ENCODE data around the gene IFT81.
A peak's percentile ranks its signal among the peaks of the same experiment; 100 is the strongest.
"Not testable (repeated sequence)": the region's sequence is repeated elsewhere in the genome, so short reads cannot be mapped to it uniquely, and the experiment has no call there.

The IFT81 gene

GRCh38 chr12:110211639-110212536 is 87.7 kb downstream of the IFT81 start:
- DNase-seq, result not testable (repeated sequence)

DNA sequence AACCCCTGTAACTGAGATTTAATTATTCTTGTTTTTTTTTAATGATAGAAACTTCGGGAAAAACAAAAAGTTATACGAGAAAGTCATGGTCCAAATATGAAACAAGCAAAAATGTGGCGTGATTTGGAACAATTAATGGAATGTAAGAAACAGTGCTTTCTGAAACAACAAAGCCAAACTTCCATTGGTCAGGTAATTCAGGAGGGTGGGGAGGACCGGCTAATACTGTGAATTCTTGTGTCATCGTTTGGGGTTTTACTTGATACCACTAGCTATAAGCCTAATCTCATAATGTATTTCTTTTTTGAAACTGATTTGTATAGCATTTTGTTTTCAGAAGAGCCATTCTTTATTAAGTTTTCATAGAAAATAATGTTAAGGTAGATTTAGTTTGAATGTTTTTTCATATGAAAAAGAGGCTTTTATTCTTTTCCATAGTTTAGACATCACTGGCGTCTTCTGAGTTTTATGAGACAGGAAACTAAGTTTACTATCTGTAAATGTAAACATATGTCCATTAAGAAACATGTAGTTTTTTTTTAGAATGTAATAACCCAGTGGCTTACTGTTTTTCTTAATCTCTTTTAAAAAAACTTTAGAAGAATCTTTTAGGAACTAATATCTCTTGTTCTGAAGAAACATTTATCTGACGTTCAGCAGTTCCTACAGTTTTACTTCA is 94.0 kb downstream of the IFT81 start:
- DNase-seq, result no peak

- DNase-seq, result no peak
These were observed 97.9 kb downstream of the IFT81 start for GRCh38 chr12:110222027-110222426.

- no peak for DNase-seq
These were observed 98.3 kb downstream of the IFT81 start for GRCh38 chr12:110222433-110222832.

DNA sequence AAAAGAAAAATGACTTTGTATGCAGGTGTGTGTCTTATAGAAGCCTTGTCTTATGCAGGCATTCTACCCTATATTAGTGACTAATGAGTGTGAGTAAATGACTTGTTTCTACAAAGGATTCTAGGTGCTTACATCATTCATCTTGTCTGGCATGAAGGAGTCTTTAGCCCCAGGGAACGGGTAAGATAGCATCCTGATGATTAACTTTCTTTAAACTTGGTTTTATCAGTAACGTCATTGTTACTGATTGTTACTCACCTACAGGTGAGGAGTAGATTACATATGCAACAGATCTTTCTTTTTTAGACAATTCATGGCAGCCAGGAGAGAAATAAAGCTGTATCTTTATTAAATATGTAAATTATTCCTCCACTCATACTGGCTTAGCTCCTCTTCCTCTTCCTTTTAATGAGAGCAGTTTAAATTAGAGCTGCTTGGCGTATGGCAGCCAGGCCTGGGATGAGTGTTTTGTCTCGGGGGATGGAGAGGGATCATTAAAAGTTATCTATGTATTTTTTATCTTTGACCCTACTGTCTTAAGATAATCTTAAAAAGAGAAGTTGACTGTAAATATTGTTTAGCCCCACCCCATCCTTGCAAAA is 99.7 kb downstream of the IFT81 start:
- DNase-seq, result no peak

DNA sequence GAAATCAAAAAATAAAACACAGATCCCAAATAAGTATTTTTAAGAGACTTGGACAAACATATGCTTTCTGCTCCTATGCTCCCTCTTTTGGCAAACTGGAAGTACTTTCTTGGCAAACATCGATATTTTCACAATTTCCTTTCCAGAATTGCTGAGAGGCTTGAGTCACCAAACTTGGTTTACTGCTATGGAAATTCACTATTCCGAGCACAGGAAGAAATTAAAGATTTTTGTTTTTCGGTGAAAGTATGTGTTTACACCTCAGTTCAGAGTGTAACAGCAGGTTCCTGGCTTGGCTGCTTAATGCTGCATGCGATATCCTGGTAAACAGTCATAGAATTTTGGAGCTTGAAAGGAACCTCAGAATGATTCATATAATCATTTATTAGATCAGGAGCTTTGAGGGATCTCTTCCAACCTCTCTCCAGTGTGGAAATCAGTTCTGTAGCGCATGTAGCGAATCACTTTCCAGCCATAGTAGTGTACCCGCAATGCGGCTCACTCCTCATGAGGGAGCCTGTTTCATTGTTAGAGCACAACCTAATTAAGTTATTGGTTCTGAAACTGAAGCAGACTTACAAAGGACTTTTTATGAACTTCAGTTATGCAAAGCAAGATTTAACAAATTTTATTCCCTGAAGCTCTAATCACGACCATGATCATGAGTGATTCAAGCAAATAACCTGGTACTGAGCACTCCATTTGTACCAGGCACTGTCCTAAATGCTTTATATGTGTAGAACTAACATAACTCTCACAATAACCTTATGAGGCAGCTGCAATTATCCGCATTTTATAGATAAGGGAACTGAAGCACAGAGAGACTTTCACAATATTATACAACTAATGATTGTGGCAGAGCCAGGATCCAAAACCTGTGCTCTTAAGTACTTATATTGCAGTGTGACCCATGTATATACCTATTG is 100.5 kb downstream of the IFT81 start:
- DNase-seq, result no peak

GRCh38 chr12:110227138-110227537 is 103.0 kb downstream of the IFT81 start:
- DNase-seq, result no peak

- not testable (repeated sequence) for DNase-seq
These were observed 104.2 kb downstream of the IFT81 start for GRCh38 chr12:110228348-110228747.

GRCh38 chr12:110228756-110229155 is 104.6 kb downstream of the IFT81 start:
- no peak for DNase-seq

DNA sequence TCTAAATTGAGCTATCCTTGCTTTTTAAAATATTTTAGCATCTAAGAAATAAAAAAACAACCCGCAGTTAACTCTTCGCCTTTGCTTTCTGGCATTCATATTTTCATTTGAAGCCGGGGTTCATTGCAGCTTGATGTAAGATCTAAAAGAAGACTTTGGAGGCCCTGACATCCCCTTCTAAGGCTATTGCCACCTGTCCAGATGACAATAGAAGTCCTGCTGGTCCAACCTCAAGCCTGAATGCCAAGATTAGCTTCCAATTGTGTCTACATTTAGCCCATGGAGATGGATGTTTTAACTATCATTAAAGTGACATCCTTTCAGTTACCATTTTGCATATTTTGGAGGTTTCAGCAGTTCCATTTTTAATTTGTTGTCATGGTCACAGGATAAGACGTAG is 105.3 kb downstream of the IFT81 start:
- DNase-seq, result no peak

- DNase-seq, result no peak
These were observed 106.5 kb downstream of the IFT81 start for GRCh38 chr12:110230655-110231054.

- no peak for DNase-seq
These were observed 109.2 kb downstream of the IFT81 start for GRCh38 chr12:110233212-110233903.

DNA sequence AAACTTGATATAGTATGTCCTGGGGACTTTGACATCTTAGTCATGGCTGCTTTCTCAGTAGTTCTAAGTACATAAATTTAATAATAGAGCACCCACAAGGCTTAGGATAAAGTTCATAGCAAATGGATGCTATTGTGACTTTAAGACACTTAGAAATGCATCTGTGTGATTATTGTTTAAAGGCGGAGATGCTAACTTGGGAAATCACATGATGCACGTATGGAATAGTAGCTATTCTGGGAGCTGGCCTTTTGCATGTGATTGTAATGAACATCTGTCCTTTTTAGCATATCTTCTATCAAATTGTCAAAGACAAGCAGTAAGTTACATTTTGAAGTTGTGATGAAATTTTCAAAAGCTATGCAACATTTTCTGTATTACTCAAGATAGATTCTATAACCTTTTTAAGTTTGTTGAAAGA is 110.2 kb downstream of the IFT81 start:
- no peak for DNase-seq

DNA sequence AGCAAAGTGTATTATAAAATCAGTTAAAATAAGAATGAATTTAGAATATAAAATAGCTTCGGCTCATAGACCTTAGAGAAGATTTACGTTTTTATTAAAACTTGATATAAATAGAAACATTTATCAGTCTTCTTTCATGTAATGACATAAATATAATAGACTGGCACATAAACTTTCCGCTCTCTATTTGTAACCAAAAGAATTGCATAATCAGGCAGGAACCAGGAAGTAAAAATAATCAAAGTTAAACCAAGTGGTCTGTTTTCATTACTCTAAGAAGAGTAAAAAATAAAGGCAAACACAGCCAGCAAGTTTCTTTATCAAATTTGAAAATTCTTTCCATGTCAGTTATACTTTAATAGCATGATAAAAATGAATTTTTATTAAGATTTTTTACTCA is 110.6 kb downstream of the IFT81 start:
- DNase-seq, result no peak

DNA sequence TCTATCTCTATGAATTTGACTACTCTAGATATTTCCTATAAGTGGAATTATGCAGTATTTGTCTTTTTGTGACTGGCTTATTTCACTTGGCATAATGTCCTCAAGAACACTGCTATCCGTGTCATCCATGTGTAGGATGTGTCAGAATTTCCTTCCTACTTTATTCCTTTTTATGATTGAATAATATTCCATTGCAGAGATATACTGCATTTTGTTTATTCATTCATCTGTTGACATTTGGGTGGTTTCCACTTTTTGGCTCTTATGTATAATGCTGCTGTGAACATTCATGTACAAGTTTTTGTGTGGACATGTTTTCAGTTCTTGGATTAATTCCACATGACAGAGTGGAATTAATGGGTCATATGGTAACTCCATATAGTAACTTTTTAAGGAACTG is 111.2 kb downstream of the IFT81 start:
- DNase-seq, result no peak

DNA sequence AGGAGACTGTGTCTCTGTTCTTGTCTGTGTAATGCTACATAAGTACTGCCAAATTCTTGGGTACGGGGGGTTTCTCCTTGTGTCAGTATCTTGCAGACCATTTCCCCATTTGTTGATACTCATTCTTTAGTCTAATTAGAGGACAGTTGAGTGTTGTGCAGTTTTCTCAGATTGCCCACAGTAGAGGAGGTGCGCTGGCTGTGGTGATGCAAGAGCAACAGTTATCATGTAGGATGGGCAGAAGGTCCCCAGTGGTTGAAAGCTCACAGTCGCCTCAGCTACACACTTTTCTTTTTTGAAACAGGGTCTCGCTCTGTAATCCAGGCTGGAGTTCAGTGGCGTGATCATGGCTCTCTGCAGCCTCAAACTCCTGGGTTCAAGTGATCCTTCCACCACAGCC is 119.1 kb downstream of the IFT81 start:
- DNase-seq, result no peak

- DNase-seq, result no peak
These were observed 120.2 kb downstream of the IFT81 start for GRCh38 chr12:110244372-110244771.

- DNase-seq, result no peak
These were observed 120.7 kb downstream of the IFT81 start for GRCh38 chr12:110244829-110245228.

DNA sequence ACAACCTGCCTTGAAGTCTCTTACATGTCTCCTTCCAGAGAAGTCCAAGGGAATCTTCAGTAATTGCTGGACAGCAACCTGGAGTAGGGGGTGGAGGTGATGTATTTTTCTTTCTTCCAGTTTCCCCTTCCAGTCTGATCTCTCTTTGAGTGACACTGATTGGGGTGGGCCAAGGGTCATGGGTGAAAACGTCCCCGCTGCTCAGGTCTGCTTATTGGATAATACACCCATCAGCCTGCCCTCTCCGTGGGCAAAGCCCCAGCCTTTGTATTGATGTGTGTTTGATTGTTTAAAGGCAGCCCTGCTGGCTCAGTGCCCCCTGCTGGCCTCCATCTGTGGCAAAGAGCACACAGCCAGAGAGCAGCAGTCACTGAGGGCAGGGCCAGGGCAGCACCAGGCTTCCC is 121.2 kb downstream of the IFT81 start:
- no peak for DNase-seq

DNA sequence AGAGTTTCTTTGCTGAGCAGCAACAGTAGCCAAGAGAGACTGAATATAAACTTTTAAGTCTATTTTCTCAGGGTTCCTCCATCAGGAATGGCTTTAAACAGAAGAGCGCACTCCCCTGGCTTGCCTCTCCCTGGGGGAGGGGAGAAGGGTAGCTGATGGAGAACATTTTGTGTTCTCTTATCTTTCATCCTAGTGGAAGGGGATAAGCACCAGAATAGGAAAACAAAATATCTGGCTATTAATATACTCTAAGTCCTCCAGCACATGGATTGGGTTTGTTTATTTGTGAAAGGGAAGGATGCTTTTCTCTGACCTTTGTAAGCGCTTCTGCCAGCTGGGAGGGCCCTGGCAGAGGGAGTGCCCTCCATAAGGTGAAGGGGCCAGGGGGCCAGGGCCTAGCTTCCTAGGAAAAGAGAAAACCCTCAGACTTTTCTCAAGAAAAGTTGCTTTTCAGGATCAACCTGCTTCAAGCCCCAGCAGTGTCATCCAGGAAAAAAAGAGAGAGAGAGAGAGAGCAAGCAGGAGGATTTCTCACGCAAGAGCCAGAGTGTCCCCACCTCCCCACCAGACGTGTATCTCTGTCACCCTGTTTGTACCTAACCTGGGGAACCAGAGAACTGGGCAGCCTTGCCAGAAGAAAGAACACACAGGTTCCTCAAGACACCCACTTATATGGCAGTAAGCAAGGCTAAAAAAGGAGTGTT is 122.6 kb downstream of the IFT81 start:
- DNase-seq, result no peak

DNA sequence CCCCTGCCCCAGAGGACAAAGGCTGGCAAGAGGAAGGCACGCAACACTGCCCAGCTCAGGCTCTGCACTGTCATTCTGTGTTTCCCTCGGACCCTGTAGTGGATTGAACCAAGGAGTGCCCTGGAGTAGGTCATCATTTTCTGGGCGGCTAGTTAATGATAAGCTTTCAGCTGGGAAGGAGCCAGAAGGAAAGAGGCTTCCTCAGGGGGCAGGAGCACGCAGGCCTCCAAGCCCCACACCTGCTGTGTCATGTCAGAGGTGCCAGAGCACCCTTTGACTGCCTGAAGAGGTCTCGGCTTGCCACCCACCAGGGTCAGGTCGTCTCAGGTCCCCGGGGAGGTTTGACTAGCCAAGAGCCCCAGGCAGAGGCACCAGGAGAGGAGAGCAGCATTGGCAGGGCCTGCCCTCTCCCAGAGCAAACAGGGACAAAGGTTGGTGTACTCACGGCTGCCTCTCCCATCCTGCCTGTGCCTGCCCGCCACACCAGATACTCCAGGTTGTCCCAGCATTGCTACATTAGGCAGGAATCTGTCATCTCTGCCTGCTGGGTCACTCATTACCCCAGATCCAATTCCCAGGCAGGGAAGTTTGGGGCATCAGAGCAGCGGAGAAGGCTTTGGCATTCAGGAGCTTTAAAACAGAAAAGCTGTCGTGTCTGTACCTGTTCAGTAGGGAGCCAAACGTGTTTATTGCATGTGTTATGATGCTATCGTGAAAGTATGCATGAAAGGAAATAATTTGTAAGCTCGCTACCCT is 123.4 kb downstream of the IFT81 start:
- peak; percentile 82 for DNase-seq

All from DMS79 treated with DMSO at 0.1 percent for 48 hours (cell line).